Suppressor macrophage (primary cell): ENCODE results near the gene PVALEF.

Experiments used
- DNase-seq, 4 experiments: peaks; one replicate each; pipeline ENCODE4 v3.0.0-alpha.2; 2020 to 2022

PVALEF gene

GRCh38 chr17:81128774-81129173 lies 36.5 kb upstream of the PVALEF start:
- no peak for DNase-seq

DNA sequence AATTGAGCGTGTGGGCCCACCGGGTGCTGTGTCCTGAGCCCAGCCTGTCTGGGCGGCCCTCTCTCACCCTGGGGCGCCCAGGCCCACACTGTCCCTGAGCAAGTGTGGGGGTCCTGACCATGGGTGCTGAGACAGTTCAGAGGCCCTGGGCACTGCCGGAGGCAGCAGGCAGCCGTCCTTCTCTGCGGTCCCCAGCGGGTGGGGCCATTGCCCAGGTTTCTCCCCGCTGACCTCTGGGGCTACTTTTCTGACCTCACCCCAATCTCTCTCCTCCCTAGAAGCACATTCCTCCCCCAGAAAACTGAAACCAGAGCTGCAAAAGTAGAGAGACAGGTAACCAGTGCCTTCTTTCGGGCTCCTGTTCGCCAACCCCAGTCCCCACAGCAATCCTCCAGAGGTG lies 36.0 kb upstream of the PVALEF start:
- DNase-seq: peak in 3 of 4 experiments; percentile 28 to 46 (median 35)

- no peak for DNase-seq
Observed at GRCh38 chr17:81129711-81130367, 35.5 kb upstream of the PVALEF start.

DNA sequence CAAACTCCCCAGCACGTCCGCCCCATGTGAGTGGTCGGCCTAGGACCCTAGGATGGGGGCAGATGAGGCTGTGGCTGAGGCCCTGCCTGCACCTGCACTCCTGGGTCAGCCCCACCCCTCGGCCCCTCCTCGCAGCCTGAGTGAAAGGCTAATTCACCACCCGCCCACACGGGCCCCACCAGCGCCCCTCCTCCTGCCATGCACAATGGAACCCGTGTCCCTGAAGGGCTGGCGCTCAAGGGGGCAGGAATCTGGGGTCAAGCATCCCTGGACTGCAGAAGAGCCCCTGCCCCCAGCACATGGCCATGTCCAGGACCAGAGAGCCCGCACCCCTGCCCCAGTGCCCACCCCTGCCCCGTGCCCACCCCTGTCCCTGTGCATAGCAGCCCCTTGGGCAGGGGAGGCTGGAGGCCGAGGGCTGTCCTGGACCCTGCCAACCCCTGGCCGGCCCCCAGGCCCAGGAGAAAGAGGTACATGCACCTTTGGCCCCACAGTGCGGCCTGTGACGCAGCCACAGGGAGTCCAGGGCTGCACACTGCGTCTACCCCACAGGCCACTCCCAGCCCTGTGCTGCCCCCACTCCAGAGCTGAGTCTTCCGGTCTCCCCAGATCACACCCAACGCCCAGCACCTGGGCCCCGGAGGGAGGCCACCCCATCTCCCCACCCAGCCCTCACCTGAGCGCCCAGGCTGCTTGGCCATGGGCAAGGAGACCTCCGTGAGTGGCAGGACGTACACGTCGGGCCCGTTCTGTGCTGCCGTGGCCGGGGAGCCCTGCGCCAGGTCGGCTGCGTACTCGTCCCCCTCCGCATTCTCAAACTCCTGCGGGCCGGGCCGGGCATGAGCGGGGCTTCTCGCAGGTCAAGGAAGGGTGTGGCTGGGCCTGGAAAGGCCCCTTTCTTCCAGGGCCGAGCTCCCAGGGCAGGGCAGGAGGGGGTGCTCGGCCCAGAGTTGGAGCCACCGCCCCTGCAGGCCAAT lies 34.6 kb upstream of the PVALEF start:
- DNase-seq: no peak

DNA sequence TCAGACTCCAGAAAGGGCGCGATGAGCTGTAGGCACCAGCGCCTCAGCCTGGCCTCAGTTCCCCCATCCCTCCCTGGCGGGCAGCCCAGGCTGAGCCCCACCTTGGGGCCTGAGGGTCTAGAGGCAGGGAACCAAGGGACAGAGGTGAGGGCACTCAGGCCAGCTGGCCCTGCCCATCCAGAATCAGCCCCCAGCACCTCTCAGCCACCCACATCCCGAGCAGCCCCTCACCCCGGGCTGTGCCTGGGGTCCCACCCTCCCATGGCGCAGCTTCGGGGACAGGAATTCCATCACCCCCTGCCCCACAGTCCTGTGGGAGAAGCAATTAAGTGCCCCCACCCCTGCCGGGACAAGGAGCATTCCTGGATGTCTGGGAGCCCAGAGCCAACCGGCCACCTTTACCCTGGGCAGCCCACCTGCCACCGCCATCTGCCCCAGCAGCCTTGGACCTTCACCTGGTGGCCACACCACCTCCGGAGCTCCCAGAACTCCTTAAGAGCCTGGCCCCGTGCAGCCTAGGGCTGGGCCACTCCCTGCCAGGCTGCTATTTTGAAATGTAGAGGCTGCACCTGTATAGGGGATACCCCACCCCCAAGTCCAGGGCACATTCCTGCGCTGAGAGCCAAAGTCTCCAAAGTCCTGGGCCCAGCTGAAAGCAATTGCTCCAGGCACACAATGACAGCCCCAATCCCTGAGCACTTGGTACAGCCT lies 33.7 kb upstream of the PVALEF start:
- DNase-seq: no peak

DNA sequence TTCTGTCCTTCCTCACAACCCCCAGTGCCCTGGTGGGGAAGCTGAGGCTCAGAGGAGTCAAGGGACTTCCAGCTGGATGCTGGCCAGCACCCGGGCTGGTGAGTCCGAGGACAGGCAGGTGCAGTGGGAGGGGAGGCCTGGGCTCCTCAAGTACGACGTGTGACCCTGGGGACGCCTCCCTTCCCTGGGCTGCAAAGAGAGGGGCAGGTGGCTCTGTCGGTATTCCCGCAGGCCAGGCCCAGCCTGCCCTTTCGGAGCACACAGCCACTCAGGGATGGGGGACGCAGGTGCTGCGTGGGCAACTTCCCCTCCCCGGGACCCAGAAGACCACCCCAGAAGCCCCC lies 33.1 kb upstream of the PVALEF start:
- DNase-seq: no peak

- peak; percentile 55 to 79 (median 64) for DNase-seq
Observed at GRCh38 chr17:81132770-81133723, 32.3 kb upstream of the PVALEF start.

GRCh38 chr17:81134064-81134781 lies 31.1 kb upstream of the PVALEF start:
- DNase-seq: no peak

DNA sequence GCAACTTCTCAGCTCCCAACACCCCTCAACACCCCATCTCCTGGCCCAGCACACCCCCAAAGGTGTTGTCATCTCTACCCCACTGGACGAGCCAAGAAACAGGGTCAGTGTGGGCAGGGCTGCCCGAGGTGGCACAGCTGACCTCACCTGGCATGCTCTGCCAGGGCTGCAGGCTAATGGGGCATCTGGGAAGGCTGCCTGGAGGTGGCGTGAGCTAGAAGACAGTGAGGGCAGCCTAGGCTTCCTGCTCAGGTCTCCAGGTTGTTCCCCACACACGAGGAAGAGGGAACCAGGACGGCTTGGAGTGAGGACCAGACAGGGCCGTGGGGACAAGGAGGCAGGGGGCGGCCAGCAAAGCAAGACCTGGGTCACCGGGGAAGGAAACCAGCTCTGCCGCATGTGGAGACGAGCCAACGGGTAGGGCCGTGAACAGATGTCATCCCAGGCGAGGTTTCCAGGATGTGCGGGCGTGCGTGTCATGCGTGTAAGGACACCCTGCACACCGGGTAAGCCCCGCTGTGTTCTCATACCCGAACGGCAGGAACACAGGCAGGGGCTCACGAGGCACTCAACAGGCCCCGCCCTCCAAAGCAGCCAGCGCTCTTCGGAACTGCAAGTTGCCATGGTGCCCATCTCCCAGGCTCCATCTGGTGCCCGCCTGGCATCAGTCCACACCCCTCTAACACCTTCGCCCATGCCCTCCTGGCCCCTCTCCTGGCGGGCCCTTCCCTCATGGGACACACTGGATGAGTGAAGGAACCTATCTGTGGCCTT lies 29.6 kb upstream of the PVALEF start:
- DNase-seq: no peak

DNA sequence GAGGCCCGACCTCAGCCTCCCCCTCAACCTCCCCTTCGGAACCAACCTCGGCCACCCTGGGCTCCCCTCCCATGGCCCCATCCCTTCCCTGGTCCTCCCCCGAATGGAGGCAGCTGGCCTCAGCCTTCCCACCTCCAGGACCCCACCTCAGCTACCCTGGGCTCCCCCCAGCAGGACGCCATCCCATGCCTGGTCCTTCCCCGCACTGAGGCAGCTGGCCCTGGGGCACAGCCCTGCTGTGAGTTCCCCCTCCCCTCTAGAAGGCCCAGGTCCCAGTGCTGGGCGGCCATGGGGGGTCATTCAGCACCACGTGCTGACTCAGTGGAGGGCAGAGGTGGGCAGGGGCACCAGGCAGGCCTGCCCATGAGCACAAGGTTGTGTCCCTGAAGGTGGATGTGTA lies 28.9 kb upstream of the PVALEF start:
- DNase-seq: no peak

DNA sequence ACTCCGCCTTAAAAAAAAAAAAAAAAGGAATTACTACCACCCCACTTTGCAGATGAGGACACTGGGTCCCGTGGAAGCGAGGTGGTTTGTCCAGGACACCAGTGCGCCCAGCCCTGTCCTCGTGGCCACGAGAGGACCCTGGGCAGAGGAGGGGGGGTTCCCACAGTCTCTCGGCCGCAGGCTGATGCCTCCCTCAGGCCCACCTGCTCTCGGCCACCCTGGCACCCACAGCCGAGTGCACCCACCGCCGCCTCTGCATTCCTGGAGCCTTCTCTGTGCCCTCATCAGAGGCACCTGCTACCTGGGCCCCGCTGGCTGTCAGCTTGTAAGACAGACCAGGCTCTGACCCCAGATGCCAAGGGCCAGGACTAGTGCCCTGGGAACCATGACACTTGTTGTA lies 28.1 kb upstream of the PVALEF start:
- peak in 3 of 4 experiments; percentile 39 to 42 (median 40) for DNase-seq

- no peak for DNase-seq
Observed at GRCh38 chr17:81138083-81138482, 27.2 kb upstream of the PVALEF start.

DNA sequence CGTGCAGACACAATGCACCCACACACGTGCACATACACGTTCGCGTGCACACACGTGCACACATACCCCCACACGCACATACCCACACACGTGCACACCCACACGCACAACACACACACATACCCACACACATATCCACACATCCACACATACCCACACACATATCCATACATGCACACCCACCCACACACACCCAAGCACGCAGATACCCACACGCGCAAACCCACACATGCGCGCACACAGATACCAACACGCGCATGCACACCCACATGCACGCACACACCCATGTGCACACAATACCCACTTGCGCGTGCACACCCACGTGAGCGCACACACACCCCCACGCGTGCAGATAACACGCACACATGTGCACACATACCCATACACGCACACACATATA lies 26.8 kb upstream of the PVALEF start:
- no peak for DNase-seq

- no peak for DNase-seq
Observed at GRCh38 chr17:81139428-81139827, 25.9 kb upstream of the PVALEF start.

DNA sequence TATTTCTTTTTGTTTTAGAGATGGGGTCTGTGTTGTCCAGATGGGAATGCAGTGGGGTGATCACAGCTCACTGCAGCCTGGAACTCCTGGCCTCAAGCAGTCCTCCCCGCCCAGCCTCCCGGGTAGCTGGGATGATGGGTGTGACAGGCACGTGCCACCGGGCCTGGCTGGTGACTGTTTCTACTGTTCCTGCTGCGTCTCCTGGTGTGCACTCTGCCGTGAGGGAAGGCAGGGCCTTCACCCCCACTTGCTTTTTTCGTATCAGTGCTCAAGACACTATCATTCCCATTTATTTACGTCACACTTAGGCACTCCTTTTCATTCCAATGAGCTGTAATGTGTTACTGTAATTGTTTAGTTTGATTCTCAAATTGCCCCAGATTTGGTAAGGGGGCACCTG lies 25.3 kb upstream of the PVALEF start:
- no peak for DNase-seq

- DNase-seq: no peak
Observed at GRCh38 chr17:81140695-81141094, 24.6 kb upstream of the PVALEF start.

DNA sequence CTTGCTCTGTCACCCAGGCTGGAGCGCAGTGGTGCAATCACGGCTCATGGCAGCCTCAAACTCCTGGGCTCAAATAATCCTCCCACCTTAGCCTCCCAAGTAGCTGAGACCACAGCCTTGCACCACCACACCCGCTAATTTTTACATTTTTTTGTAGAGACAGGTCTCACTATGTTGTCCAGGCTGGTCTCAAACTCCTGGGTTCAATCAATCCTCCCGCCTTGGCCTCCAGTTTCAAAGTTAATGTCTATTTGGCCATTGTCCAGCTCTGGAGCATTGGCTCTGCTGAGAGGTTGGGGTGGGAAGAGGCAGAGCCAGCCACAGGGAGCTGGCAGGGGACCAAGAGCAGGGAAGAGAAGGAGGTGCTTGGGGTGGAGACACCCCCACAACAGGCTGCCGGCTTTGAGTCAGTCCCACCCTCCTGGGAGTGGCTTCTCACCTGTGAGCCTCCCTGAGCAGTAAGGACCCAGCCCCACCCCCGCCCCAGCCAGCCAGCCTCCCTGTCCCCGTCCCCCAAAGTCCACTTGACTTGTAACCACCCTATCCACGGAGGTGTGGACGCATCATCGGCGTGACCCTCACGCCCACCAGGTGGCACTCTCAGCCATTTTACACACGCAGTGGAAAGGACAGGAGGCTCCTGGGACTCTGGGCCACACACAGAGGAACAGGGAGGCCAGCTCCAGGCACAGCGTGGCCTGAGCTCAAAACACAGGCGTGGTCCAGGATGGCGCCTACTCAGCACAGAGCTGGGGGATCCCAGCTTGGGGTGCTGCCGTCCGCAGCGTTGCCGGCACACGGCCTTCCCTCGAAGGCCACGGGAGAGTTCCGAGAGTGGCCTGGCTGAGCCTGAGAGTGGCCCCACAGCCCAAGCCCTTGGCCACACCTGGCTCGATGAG lies 22.8 kb upstream of the PVALEF start:
- DNase-seq: peak; percentile 87 to 92 (median 90)

GRCh38 chr17:81143200-81143527 lies 22.1 kb upstream of the PVALEF start:
- no peak for DNase-seq

DNA sequence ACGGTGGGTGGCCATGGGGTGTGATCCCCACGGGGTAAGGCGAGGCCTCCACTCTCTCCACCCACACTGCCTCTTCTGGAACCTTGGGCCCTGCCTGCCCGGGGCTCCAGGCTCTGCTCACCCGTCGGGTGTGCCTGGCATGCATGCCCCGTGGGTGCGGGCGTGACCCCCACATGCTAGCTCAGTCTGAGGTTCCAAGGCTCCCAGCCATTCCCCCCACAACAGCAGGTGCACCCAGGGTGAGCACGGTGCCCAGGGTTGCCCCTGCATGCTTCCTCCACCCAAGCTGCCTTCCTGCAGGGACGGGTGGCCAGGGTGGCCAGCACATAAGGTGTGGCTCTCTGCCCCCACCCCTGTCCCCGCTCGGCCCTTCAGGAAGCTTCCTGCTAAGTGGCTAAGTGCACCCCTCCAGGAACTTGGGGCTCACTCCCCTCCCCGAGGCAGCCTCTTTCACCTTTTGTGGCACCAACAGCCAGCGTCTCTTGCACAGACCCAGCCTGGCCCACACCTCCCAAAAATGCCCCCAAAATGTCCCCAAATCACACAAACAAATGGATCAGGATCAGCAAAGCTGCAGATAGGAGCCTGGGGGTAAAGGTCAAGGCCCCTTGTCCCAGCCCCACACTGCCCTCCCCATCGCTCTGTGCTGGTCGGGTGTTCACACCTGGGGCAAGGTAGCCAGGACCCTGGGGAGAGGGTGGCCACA lies 21.4 kb upstream of the PVALEF start:
- DNase-seq: no peak
